NB4 (cell line): ENCODE measurements around the gene NCAPG2.

ENCODE experiments used
- DNase-seq: peaks from one replicate; pipeline ENCODE4 v3.0.0; 2010; ENCODE audit warnings: low read depth
- H3K4me3 ChIP-seq: one replicate; pipeline ENCODE4 v1.5.1; 2011; ENCODE audit warnings: mild to moderate bottlenecking, low read depth, low read length, moderate library complexity
- MAX ChIP-seq: IDR thresholded peaks from 2 replicates; pipeline ENCODE4 v1.6.1; 2011; ENCODE audit warnings: low read depth, low read length
- MYC ChIP-seq: IDR thresholded peaks from 2 replicates; pipeline ENCODE4 v1.6.1; 2011; ENCODE audit warnings: low read depth, low read length
- POLR2A ChIP-seq: IDR thresholded peaks from 2 replicates; pipeline ENCODE4 v1.6.1; 2011; ENCODE audit warnings: mild to moderate bottlenecking; ENCODE audit not compliant: insufficient read length; ENCODE audit errors: extremely low read depth
- TF ChIP-seq, protein P1 (sequence below): IDR thresholded peaks from one replicate; pipeline ENCODE4 v1.5.1; 2012; ENCODE audit warnings: low read depth, low read length

Gene NCAPG2

GRCh38 chr7:158618745-158619140, 85.9 kb downstream of the NCAPG2 start:
- TF ChIP-seq POLR2A = no peak
- TF ChIP-seq MAX = no peak
- no peak for TF ChIP-seq MYC
- TF ChIP-seq, protein P1, sequence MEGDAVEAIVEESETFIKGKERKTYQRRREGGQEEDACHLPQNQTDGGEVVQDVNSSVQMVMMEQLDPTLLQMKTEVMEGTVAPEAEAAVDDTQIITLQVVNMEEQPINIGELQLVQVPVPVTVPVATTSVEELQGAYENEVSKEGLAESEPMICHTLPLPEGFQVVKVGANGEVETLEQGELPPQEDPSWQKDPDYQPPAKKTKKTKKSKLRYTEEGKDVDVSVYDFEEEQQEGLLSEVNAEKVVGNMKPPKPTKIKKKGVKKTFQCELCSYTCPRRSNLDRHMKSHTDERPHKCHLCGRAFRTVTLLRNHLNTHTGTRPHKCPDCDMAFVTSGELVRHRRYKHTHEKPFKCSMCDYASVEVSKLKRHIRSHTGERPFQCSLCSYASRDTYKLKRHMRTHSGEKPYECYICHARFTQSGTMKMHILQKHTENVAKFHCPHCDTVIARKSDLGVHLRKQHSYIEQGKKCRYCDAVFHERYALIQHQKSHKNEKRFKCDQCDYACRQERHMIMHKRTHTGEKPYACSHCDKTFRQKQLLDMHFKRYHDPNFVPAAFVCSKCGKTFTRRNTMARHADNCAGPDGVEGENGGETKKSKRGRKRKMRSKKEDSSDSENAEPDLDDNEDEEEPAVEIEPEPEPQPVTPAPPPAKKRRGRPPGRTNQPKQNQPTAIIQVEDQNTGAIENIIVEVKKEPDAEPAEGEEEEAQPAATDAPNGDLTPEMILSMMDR = no peak
- DNase-seq = no peak

DNA sequence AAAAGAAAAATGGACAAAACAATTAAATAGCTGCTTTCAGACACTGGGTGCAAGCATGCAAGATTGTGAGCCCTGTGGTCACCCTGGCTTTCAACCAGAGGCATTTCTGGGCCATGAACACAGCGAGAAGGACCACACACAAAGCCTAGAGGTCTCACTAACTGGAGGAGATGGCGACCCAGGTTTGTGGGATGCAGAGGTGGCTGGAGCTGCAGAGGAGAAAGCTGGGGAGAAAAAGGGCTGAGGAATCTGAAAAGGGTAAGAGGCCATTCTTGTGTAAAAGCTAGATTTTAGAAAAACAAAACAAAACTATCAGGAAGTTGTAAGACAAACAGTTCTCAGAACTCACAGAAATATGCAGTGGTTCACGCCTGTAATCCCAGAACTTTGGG, 86.9 kb downstream of the NCAPG2 start:
- DNase-seq = no peak
- H3K4me3 ChIP-seq = no peak overlapping the region
- TF ChIP-seq MYC (no peak), POLR2A (no peak), MAX (no peak)
- TF ChIP-seq, protein P1 = no peak

More at GRCh38 chr7:158618745-158619140, 85.9 kb downstream of the NCAPG2 start:
- no peak overlapping the region for H3K4me3 ChIP-seq

DNA sequence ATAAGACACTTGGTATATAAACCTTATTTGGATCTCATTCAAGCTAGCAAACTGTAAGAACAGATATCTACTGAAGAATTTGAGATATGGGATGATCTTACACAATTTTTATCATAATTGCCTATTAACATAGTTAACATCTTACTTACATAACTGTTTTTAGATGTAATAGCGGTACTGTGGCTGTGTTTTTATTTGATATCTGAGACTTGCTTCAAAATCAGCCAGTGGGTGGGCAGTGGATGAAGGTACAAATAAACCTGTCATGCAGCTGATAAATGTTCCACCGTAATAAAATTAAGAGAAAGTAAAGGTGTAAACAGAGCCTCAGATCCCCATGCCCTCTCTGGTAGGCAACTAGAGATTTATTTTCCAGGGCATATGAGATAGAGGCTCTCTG, 88.6 kb downstream of the NCAPG2 start:
- no peak for DNase-seq
- TF ChIP-seq MAX = no peak
- no peak for TF ChIP-seq MYC
- TF ChIP-seq, protein P1 = no peak
- TF ChIP-seq POLR2A = no peak
- H3K4me3 ChIP-seq = no peak overlapping the region

DNA sequence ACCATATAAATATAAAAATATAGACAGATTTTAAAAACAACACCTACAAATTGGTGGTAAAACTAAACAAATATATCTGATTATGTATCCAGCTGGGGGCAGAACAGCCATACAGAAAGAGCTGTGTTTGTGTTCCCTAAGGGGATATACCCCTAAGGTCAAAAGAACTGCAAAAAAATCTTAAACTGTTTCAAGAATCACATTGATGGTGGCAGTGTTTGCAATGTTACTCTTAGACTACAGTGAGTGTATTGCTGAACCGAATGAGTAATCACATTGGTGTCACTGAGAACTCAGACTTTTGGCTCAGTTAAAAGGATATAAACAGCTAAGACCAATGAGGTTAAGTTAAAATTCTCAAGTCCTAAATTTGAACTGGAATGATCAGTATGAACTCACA, 89.9 kb downstream of the NCAPG2 start:
- DNase-seq = no peak
- H3K4me3 ChIP-seq = no peak overlapping the region
- no peak for TF ChIP-seq MYC
- TF ChIP-seq, protein P1 = no peak
- TF ChIP-seq MAX = no peak
- TF ChIP-seq POLR2A = no peak

DNA sequence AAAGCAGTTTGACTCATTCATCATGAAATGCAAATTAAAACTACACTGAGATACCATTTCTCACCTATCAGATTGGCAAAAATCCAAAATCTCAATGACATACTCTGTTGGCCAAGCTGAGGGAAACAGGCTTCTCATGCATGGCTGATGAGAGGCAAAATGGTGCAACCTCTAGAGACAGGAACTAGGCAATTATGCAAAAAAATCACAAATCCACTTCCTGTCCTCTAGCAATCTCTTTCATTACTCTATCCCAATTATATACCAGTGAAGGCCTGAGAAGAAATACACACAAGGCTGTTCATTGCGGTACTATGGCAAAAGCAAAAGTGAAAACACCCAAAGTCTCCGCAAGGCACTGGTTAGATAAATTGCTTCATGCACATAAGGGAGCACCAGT, 91.1 kb downstream of the NCAPG2 start:
- DNase-seq = peak; percentile 31
- no peak overlapping the region for H3K4me3 ChIP-seq
- TF ChIP-seq, protein P1 = no peak
- TF ChIP-seq MYC (no peak), MAX (no peak), POLR2A (no peak)

- no peak for DNase-seq
- TF ChIP-seq MYC = no peak
- TF ChIP-seq MAX = no peak
- no peak for TF ChIP-seq POLR2A
- TF ChIP-seq, protein P1 = no peak
- H3K4me3 ChIP-seq = no peak overlapping the region
Observed at GRCh38 chr7:158612546-158612945, 92.1 kb downstream of the NCAPG2 start.
